Measurements from ENCODE around the gene CPEB1.
"Not testable (repeated sequence)": the region's sequence is repeated elsewhere in the genome, so short reads cannot be mapped to it uniquely, and the experiment has no call there.

CPEB1 gene

GRCh38 chr15:82504074-82504473 is 143.1 kb downstream of the CPEB1 start:
- H3K9me3 ChIP-seq (ENCODE audit: control insufficient read depth, low read length); DNase-seq; H3K4me1 ChIP-seq (ENCODE audit: control insufficient read depth, insufficient read depth, low read length, poor library complexity, severe bottlenecking); H3K4me3 ChIP-seq (ENCODE audit: insufficient read depth, low read depth, low read length, poor library complexity, severe bottlenecking); H3K36me3 ChIP-seq (ENCODE audit: control insufficient read depth, insufficient read depth, low read length); H3K27ac ChIP-seq (ENCODE audit: insufficient read depth, low read length, poor library complexity, severe bottlenecking); H3K27me3 ChIP-seq (replicated peaks; ENCODE audit: control insufficient read depth, insufficient read depth, low read length, poor library complexity, severe bottlenecking): not testable (repeated sequence)

- not testable (repeated sequence) for H3K36me3 ChIP-seq (ENCODE audit: control insufficient read depth, insufficient read depth, low read length); H3K9me3 ChIP-seq (ENCODE audit: control insufficient read depth, low read length); H3K27ac ChIP-seq (ENCODE audit: insufficient read depth, low read length, poor library complexity, severe bottlenecking); DNase-seq; H3K27me3 ChIP-seq (replicated peaks; ENCODE audit: control insufficient read depth, insufficient read depth, low read length, poor library complexity, severe bottlenecking); H3K4me1 ChIP-seq (ENCODE audit: control insufficient read depth, insufficient read depth, low read length, poor library complexity, severe bottlenecking); H3K4me3 ChIP-seq (ENCODE audit: insufficient read depth, low read depth, low read length, poor library complexity, severe bottlenecking)
These were observed 144.3 kb downstream of the CPEB1 start for GRCh38 chr15:82502700-82503339.

GRCh38 chr15:82500772-82501171 is 146.4 kb downstream of the CPEB1 start:
- H3K27ac ChIP-seq (ENCODE audit: insufficient read depth, low read length, poor library complexity, severe bottlenecking); H3K36me3 ChIP-seq (ENCODE audit: control insufficient read depth, insufficient read depth, low read length); H3K9me3 ChIP-seq (ENCODE audit: control insufficient read depth, low read length); H3K4me3 ChIP-seq (ENCODE audit: insufficient read depth, low read depth, low read length, poor library complexity, severe bottlenecking); DNase-seq; H3K27me3 ChIP-seq (replicated peaks; ENCODE audit: control insufficient read depth, insufficient read depth, low read length, poor library complexity, severe bottlenecking); H3K4me1 ChIP-seq (ENCODE audit: control insufficient read depth, insufficient read depth, low read length, poor library complexity, severe bottlenecking): not testable (repeated sequence)

- not testable (repeated sequence) for DNase-seq; H3K36me3 ChIP-seq (ENCODE audit: control insufficient read depth, insufficient read depth, low read length); H3K4me3 ChIP-seq (ENCODE audit: insufficient read depth, low read depth, low read length, poor library complexity, severe bottlenecking); H3K4me1 ChIP-seq (ENCODE audit: control insufficient read depth, insufficient read depth, low read length, poor library complexity, severe bottlenecking); H3K27me3 ChIP-seq (replicated peaks; ENCODE audit: control insufficient read depth, insufficient read depth, low read length, poor library complexity, severe bottlenecking); H3K9me3 ChIP-seq (ENCODE audit: control insufficient read depth, low read length); H3K27ac ChIP-seq (ENCODE audit: insufficient read depth, low read length, poor library complexity, severe bottlenecking)
These were observed 149.2 kb downstream of the CPEB1 start for GRCh38 chr15:82497978-82498377.
